K562 (cell line): ENCODE results near the gene TMPO. TPM values are rescaled to one million over a fixed set of nuclear protein-coding genes. Genes with fewer than 3 reads are reported as not detected.

Experiments used
- ARID2 ChIP-seq: fragments of 450-650 bp; IDR thresholded peaks from 2 replicates; pipeline ENCODE4 v1.6.1; 2017; ENCODE audit warnings: antibody characterized with exemption, mild to moderate bottlenecking
- CHD1 ChIP-seq: fragments of 200-600 bp; sonication (generic); IDR thresholded peaks from one replicate; pipeline ENCODE4 v1.6.1; 2012; ENCODE audit warnings: mild to moderate bottlenecking, moderate library complexity, low read length, inconsistent platforms
- ELF1 ChIP-seq: fragments of 200-800 bp; sonication (Bioruptor generic); IDR thresholded peaks from 2 replicates; pipeline ENCODE4 v1.6.1; 2016; ENCODE audit warnings: missing genetic modification characterization, missing compliant biosample characterization
- HDGF ChIP-seq: fragments of 450-650 bp; IDR thresholded peaks from 2 replicates; pipeline ENCODE4 v1.6.1; 2016
- KLF13 ChIP-seq: fragments of 450-650 bp; IDR thresholded peaks from 2 replicates; pipeline ENCODE4 v1.6.1; 2016; ENCODE audit warnings: missing genetic modification characterization, low read depth, mild to moderate bottlenecking, missing compliant biosample characterization, moderate library complexity, borderline replicate concordance
- L3MBTL2 ChIP-seq: fragments of 450-650 bp; IDR thresholded peaks from 2 replicates; pipeline ENCODE4 v1.6.1; 2016; ENCODE audit warnings: mild to moderate bottlenecking, moderate library complexity
- MAZ ChIP-seq, 2 experiments: fragments of 450-650 bp in 1 of 2; sonication (generic) in 1 of 2; formaldehyde crosslinking; IDR thresholded peaks in 1 of 2; conservative IDR thresholded peaks in 1 of 2; 2 replicates each; pipeline versions ENCODE4 v1.4.0 to v1.5.0; 2020; ENCODE audit warnings: mild to moderate bottlenecking in 1 of 2, missing genetic modification reagents in 1 of 2
- MEF2A ChIP-seq: IDR thresholded peaks from 2 replicates; pipeline ENCODE4 v1.6.1; 2011; ENCODE audit warnings: low read depth, mild to moderate bottlenecking, low read length, moderate library complexity; ENCODE audit not compliant: control insufficient read depth
- NR2C1 ChIP-seq, 2 experiments: fragments of 450-650 bp; IDR thresholded peaks; 2 replicates each; pipeline ENCODE4 v1.6.1; 2017; ENCODE audit warnings: mild to moderate bottlenecking in 2 of 2, antibody characterized with exemption in 1 of 2, inconsistent platforms in 1 of 2, missing compliant biosample characterization in 1 of 2, missing genetic modification characterization in 1 of 2
- POLR3A ChIP-seq: IDR thresholded peaks from 2 replicates; pipeline ENCODE4 v1.6.1; 2011; ENCODE audit warnings: borderline replicate concordance, mild to moderate bottlenecking, moderate library complexity; ENCODE audit not compliant: insufficient read length, insufficient read depth; ENCODE audit errors: extremely low read depth
- XRCC5 ChIP-seq: fragments of 200-400 bp; formaldehyde crosslinking; IDR thresholded peaks from 2 replicates; pipeline ENCODE4 v1.6.1; 2017; ENCODE audit warnings: low read depth, mild to moderate bottlenecking, low read length
- YBX1 ChIP-seq: fragments of 450-650 bp; IDR thresholded peaks from 2 replicates; pipeline ENCODE4 v1.7.1; 2016; ENCODE audit warnings: mild to moderate bottlenecking
- ZNF77 ChIP-seq: fragments of 250-450 bp; sonication (Bioruptor Pico); IDR thresholded peaks from 2 replicates; pipeline ENCODE4 v1.5.0; 2020
- polyA plus RNA-seq, 8 experiments: library from polyadenylated mRNA; depleted of rRNA in 4 of 8; stranded (reverse) in 5 of 8; unstranded in 3 of 8; fragments of >200 nt; fragmentation: Nextera tagmentation in 2 of 8; fragmentation: Illumina TruSeq in 1 of 8; extraction: Ambion mirVana in 2 of 8; extraction: Trizol in 1 of 8; gene quantifications; 2 replicates each; pipeline versions ENCODE4 v1.2.1 to v1.2.3, GENCODE V29; 2011 to 2014; ENCODE audit warnings: inconsistent platforms in 1 of 8, missing spikeins in 1 of 8
- total RNA-seq, 7 experiments: library from RNA; depleted of rRNA in 6 of 7; stranded (reverse); fragments of >200 nt in 6 of 7; fragmentation: Illumina TruSeq in 2 of 7; extraction: Trizol in 2 of 7; gene quantifications; 2 replicates each; pipeline versions ENCODE4 v1.2.1 to v1.2.3, GENCODE V29; 2011 to 2021; ENCODE audit warnings: low replicate concordance in 1 of 7
- TF ChIP-seq, protein P1 (sequence below): fragments of 150-350 bp; conservative IDR thresholded peaks from 2 replicates; pipeline ENCODE4 v1.6.1; 2014; ENCODE audit warnings: low read length
- TF ChIP-seq, protein P2 (sequence below): fragments of 450-650 bp; IDR thresholded peaks from 2 replicates; pipeline ENCODE4 v1.6.1; 2017; ENCODE audit warnings: antibody characterized with exemption
- TF ChIP-seq, protein P3 (sequence below): fragments of 450-650 bp; conservative IDR thresholded peaks from 2 replicates; pipeline ENCODE4 v1.6.1; 2016; ENCODE audit warnings: missing genetic modification characterization, low read depth, mild to moderate bottlenecking, missing compliant biosample characterization, moderate library complexity
- TF ChIP-seq, protein P4 (sequence below): IDR thresholded peaks from 2 replicates; pipeline ENCODE4 v1.6.1; 2016; ENCODE audit warnings: missing genetic modification characterization, missing compliant biosample characterization
- TF ChIP-seq, protein P5 (sequence below), 2 experiments: fragments of 450-650 bp in 1 of 2; sonication (generic) in 1 of 2; formaldehyde crosslinking in 1 of 2; IDR thresholded peaks in 1 of 2; conservative IDR thresholded peaks in 1 of 2; 2 replicates each; pipeline versions ENCODE4 v1.6.1 to v1.8.1; 2016 to 2023; ENCODE audit warnings: mild to moderate bottlenecking in 2 of 2, moderate library complexity in 2 of 2, inconsistent platforms in 1 of 2, missing genetic modification reagents in 1 of 2

The TMPO gene
- total and polyA plus RNA-seq, 9 of the 15 experiments (the other 6 are each of a cell fraction or from before 2014, with no cell fraction given): 62.1 to 263 (median 182) TPM

DNA sequence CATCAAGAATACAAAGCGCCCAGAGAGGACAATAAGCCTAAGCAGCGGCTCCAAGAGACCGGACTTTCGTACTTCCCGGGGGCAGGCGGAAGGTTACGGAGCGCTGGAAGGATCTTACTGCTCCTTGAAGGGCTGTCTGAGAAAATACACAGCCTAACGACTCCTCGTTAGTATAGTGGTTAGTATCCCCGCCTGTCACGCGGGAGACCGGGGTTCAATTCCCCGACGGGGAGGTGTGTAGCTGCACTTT is 12.1 kb upstream of the TMPO start (continued):
- TF ChIP-seq, protein P1, sequence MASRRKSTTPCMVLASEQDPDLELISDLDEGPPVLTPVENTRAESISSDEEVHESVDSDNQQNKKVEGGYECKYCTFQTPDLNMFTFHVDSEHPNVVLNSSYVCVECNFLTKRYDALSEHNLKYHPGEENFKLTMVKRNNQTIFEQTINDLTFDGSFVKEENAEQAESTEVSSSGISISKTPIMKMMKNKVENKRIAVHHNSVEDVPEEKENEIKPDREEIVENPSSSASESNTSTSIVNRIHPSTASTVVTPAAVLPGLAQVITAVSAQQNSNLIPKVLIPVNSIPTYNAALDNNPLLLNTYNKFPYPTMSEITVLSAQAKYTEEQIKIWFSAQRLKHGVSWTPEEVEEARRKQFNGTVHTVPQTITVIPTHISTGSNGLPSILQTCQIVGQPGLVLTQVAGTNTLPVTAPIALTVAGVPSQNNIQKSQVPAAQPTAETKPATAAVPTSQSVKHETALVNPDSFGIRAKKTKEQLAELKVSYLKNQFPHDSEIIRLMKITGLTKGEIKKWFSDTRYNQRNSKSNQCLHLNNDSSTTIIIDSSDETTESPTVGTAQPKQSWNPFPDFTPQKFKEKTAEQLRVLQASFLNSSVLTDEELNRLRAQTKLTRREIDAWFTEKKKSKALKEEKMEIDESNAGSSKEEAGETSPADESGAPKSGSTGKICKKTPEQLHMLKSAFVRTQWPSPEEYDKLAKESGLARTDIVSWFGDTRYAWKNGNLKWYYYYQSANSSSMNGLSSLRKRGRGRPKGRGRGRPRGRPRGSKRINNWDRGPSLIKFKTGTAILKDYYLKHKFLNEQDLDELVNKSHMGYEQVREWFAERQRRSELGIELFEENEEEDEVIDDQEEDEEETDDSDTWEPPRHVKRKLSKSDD: no peak
- TF ChIP-seq YBX1 (no peak), ZNF77 (CRISPR knock-in tag) (no peak), HDGF (no peak), NR2C1 (IDR thresholded peaks at IDR 0.05) (no peak), NR2C1 (tag; IDR thresholded peaks at IDR 0.05) (no peak), KLF13 (tag) (peak; percentile 69; the same call in 1 of the 2 replicates), L3MBTL2 (peak; percentile 48; the same call in 1 of the 2 replicates), ARID2 (no peak), CHD1 (no peak), MAZ (CRISPR knock-in tag; conservative IDR thresholded peaks at IDR 0.05 in 1 of 2, IDR thresholded peaks at IDR 0.05 in 1 of 2) (no peak), XRCC5 (0 out of 2 replicates have a peak, but pooled peaks have one; percentile 15), POLR3A (peak; percentile 100), MEF2A (no peak), ELF1 (tag) (0 out of 2 replicates have a peak, but pooled peaks have one; percentile 4)
- TF ChIP-seq, protein P2, sequence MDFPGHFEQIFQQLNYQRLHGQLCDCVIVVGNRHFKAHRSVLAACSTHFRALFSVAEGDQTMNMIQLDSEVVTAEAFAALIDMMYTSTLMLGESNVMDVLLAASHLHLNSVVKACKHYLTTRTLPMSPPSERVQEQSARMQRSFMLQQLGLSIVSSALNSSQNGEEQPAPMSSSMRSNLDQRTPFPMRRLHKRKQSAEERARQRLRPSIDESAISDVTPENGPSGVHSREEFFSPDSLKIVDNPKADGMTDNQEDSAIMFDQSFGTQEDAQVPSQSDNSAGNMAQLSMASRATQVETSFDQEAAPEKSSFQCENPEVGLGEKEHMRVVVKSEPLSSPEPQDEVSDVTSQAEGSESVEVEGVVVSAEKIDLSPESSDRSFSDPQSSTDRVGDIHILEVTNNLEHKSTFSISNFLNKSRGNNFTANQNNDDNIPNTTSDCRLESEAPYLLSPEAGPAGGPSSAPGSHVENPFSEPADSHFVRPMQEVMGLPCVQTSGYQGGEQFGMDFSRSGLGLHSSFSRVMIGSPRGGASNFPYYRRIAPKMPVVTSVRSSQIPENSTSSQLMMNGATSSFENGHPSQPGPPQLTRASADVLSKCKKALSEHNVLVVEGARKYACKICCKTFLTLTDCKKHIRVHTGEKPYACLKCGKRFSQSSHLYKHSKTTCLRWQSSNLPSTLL: 0 out of 2 replicates have a peak, but pooled peaks have one; percentile 55
- TF ChIP-seq, protein P3, sequence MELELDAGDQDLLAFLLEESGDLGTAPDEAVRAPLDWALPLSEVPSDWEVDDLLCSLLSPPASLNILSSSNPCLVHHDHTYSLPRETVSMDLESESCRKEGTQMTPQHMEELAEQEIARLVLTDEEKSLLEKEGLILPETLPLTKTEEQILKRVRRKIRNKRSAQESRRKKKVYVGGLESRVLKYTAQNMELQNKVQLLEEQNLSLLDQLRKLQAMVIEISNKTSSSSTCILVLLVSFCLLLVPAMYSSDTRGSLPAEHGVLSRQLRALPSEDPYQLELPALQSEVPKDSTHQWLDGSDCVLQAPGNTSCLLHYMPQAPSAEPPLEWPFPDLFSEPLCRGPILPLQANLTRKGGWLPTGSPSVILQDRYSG (tag): no peak
- TF ChIP-seq, protein P4, sequence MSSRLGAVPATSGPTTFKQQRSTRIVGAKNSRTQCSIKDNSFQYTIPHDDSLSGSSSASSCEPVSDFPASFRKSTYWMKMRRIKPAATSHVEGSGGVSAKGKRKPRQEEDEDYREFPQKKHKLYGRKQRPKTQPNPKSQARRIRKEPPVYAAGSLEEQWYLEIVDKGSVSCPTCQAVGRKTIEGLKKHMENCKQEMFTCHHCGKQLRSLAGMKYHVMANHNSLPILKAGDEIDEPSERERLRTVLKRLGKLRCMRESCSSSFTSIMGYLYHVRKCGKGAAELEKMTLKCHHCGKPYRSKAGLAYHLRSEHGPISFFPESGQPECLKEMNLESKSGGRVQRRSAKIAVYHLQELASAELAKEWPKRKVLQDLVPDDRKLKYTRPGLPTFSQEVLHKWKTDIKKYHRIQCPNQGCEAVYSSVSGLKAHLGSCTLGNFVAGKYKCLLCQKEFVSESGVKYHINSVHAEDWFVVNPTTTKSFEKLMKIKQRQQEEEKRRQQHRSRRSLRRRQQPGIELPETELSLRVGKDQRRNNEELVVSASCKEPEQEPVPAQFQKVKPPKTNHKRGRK (tag): no peak
- TF ChIP-seq, protein P5, sequence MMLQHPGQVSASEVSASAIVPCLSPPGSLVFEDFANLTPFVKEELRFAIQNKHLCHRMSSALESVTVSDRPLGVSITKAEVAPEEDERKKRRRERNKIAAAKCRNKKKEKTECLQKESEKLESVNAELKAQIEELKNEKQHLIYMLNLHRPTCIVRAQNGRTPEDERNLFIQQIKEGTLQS (IDR thresholded peaks at IDR 0.05): no peak
- TF ChIP-seq, protein P5 (CRISPR knock-in tag; conservative IDR thresholded peaks at IDR 0.05): no peak
